ENCODE results near the gene C1orf232. TPM values are rescaled to one million over a fixed set of nuclear protein-coding genes. Genes with fewer than 3 reads are reported as not detected.

Gene C1orf232
- total RNA-seq, 1 donor from 2014 or later = not detected

- Histone ChIP-seq H3K36me3 (no peaks in the 10 kb centered on the region), H3K9me3 (no peaks in the 10 kb centered on the region), H3K4me3 (peak overlapping the region; percentile 62), H3K4me1 (peaks cover 39% of the 10 kb centered on the region), H3K27me3 (ENCODE audit: low read depth) (peaks cover 43% of the 10 kb centered on the region), H3K27ac (peak overlapping the region; percentile 41)
- ATAC-seq = no peak
- TF ChIP-seq CTCF (IDR thresholded peaks at IDR 0.05) = no peak
- intact Hi-C loops (cut with DNase I) = no loop called here
- DNase-seq = no peak
Observed at GRCh38 chr1:26159743-26160039, 9.1 kb downstream of the C1orf232 start.

GRCh38 chr1:26158908-26159742, 9.6 kb downstream of the C1orf232 start, which contains the start of gene FAM110D:
Gene FAM110D (plus strand): TSS chr1:26159079. CDS start chr1:26161292, 2,213 bp downstream.
- TF ChIP-seq CTCF (IDR thresholded peaks at IDR 0.05) = no peak
- ATAC-seq (no peak), DNase-seq (no peak)
- Histone ChIP-seq H3K4me1 (peaks cover 41% of the 10 kb centered on the region), H3K36me3 (no peaks in the 10 kb centered on the region), H3K27ac (peak within 1 kb of the TSS; percentile 41), H3K9me3 (no peaks in the 10 kb centered on the region), H3K27me3 (ENCODE audit: low read depth) (peaks cover 43% of the 10 kb centered on the region), H3K4me3 (peak within 1 kb of the TSS; percentile 62)
- intact Hi-C loops (cut with DNase I) = no loop called here

GRCh38 chr1:26158271-26158907, 10.4 kb downstream of the C1orf232 start:
- peaks cover 43% of the 10 kb centered on the region for H3K27me3 ChIP-seq (ENCODE audit: low read depth)
- intact Hi-C loops (cut with DNase I) = no loop called here
- TF ChIP-seq CTCF (IDR thresholded peaks at IDR 0.05) = no peak

GRCh38 chr1:26156285-26157038, 12.3 kb downstream of the C1orf232 start:
- ATAC-seq (no peak), DNase-seq (no peak)
- Histone ChIP-seq H3K36me3 (no peaks in the 10 kb centered on the region), H3K27ac (peak overlapping the region; percentile 27), H3K4me1 (peaks cover 28% of the 10 kb centered on the region), H3K9me3 (no peaks in the 10 kb centered on the region), H3K27me3 (ENCODE audit: low read depth) (peaks cover 42% of the 10 kb centered on the region), H3K4me3 (peak overlapping the region; percentile 32)
- no peak for TF ChIP-seq CTCF (IDR thresholded peaks at IDR 0.05)
- intact Hi-C loops (cut with DNase I) = no loop called here

More at GRCh38 chr1:26158271-26158907, 10.4 kb downstream of the C1orf232 start:
- Histone ChIP-seq H3K36me3 (no peaks in the 10 kb centered on the region), H3K27ac (no peak overlapping the region), H3K9me3 (no peaks in the 10 kb centered on the region), H3K4me3 (peak overlapping the region; percentile 62), H3K4me1 (peaks cover 37% of the 10 kb centered on the region)
- ATAC-seq (no peak), DNase-seq (no peak)

Measured in lower lobe of right lung (tissue), 2 donors.